SK-N-SH (cell line): Measurements from ENCODE around the gene PPP1R8. TPM values are rescaled to one million over a fixed set of nuclear protein-coding genes. Genes with fewer than 3 reads are reported as not detected.

Experiments used
- CTCF ChIA-PET: fragments of 300-600, 350-600 bp; formaldehyde crosslinking; extraction: SDS; loops from one replicate; lab custom pipeline; 2021; lab: Yijun Ruan, JAX
- POLR2A ChIA-PET: fragments of 350-600 bp; sonication (Branson Sonifier 250); formaldehyde crosslinking; extraction: SDS; loops from one replicate; lab custom pipeline; 2020; ENCODE audit warnings: antibody characterized with exemption, inconsistent platforms; lab: Yijun Ruan, JAX
- DNase-seq: peaks from one replicate; pipeline ENCODE4 v3.0.0; 2012
- H2AFZ ChIP-seq: fragments of 200-600 bp; sonication (generic); 2 replicates; pipeline ENCODE4 v1.8.1; 2016; ENCODE audit warnings: antibody characterized with exemption, mild to moderate bottlenecking, low read depth
- H3F3A ChIP-seq: fragments of 200-600 bp; sonication (generic); replicated peaks from 2 replicates; pipeline ENCODE3; 2016; ENCODE audit warnings: antibody characterized with exemption, mild to moderate bottlenecking; ENCODE audit not compliant: insufficient read depth
- H3K27ac ChIP-seq, 2 experiments: fragments of 200-500 bp in 1 of 2; fragments of 200-600 bp in 1 of 2; sonication (Bioruptor generic) in 1 of 2; sonication (generic), shearing (Covaris generic) in 1 of 2; 2 replicates each; pipeline versions ENCODE4 v1.5.1 to v1.6.1; 2014 to 2016; ENCODE audit warnings: low read depth in 2 of 2, inconsistent platforms in 1 of 2, low read length in 1 of 2, mild to moderate bottlenecking in 1 of 2, mixed read lengths in 1 of 2
- H3K27me3 ChIP-seq: fragments of 200-600 bp; sonication (generic), shearing (Covaris generic); 2 replicates; pipeline ENCODE4 v1.6.1; 2016; ENCODE audit warnings: mixed run types; ENCODE audit not compliant: insufficient read depth
- H3K36me3 ChIP-seq, 2 experiments: fragments of 200-500 bp in 1 of 2; fragments of 200-600 bp in 1 of 2; sonication (Bioruptor generic) in 1 of 2; sonication (generic) in 1 of 2; replicated peaks in 1 of 2; 2 replicates each; pipeline versions ENCODE3 to v1.5.1; 2014 to 2016; ENCODE audit warnings: low read length in 1 of 2, mild to moderate bottlenecking in 1 of 2; ENCODE audit not compliant: insufficient read depth in 2 of 2, control insufficient read depth in 1 of 2
- H3K4me1 ChIP-seq, 2 experiments: fragments of 200-500 bp in 1 of 2; fragments of 200-600 bp in 1 of 2; sonication (Bioruptor generic) in 1 of 2; sonication (generic), shearing (Covaris generic) in 1 of 2; 2 replicates each; pipeline versions ENCODE4 v1.5.1 to v1.6.1; 2014 to 2016; ENCODE audit warnings: low read depth in 1 of 2, low read length in 1 of 2, mixed run types in 1 of 2; ENCODE audit not compliant: insufficient read depth in 2 of 2, control insufficient read depth in 1 of 2
- H3K4me2 ChIP-seq: fragments of 200-600 bp; sonication (generic), shearing (Covaris generic); 2 replicates; pipeline ENCODE4 v1.6.1; 2017; ENCODE audit warnings: mixed run types
- H3K4me3 ChIP-seq, 2 experiments: fragments of 200-500 bp in 1 of 2; fragments of 200-600 bp in 1 of 2; sonication (Bioruptor generic) in 1 of 2; sonication (generic), shearing (Covaris generic) in 1 of 2; 2 replicates each; pipeline versions ENCODE4 v1.5.1 to v1.8.1; 2014 to 2016; ENCODE audit warnings: low read depth in 2 of 2, inconsistent platforms in 1 of 2, low read length in 1 of 2, mild to moderate bottlenecking in 1 of 2, mixed read lengths in 1 of 2, moderate library complexity in 1 of 2
- H3K79me2 ChIP-seq: fragments of 200-600 bp; sonication (generic); 2 replicates; pipeline ENCODE4 v1.8.1; 2017; ENCODE audit warnings: mild to moderate bottlenecking; ENCODE audit not compliant: insufficient read depth
- H3K9ac ChIP-seq: fragments of 200-600 bp; sonication (generic); 2 replicates; pipeline ENCODE4 v1.6.1; 2017; ENCODE audit warnings: mixed run types
- H3K9me2 ChIP-seq: fragments of 200-600 bp; sonication (generic); 2 replicates; pipeline ENCODE4 v1.6.1; 2017; ENCODE audit warnings: mixed run types
- H3K9me3 ChIP-seq: fragments of 200-600 bp; sonication (generic); 2 replicates; pipeline ENCODE4 v1.6.1; 2017; ENCODE audit warnings: mixed run types, mild to moderate bottlenecking, moderate library complexity
- H4K20me1 ChIP-seq: fragments of 200-600 bp; sonication (generic); 2 replicates; pipeline ENCODE4 v1.6.1; 2017; ENCODE audit warnings: mild to moderate bottlenecking, mixed run types; ENCODE audit not compliant: insufficient read depth
- CHD2 ChIP-seq: fragments of 150-350 bp; IDR thresholded peaks from 2 replicates; pipeline ENCODE4 v1.6.1; 2018; ENCODE audit warnings: low read length; ENCODE audit not compliant: partially characterized antibody
- CTCF ChIP-seq: fragments of 200-600 bp; sonication (generic); IDR thresholded peaks from 2 replicates; pipeline ENCODE4 v1.6.1; 2017; ENCODE audit warnings: antibody characterized with exemption, mild to moderate bottlenecking, moderate library complexity
- EP300 ChIP-seq, 2 experiments: IDR thresholded peaks; 2 replicates each; pipeline versions ENCODE4 v1.4.0 to v1.6.1; 2012; ENCODE audit warnings: borderline replicate concordance in 1 of 2, low read depth in 1 of 2, low read length in 1 of 2
- FOXM1 ChIP-seq: IDR thresholded peaks from 2 replicates; pipeline ENCODE4 v1.4.0; 2012; ENCODE audit warnings: low read depth, mild to moderate bottlenecking
- GABPA ChIP-seq: IDR thresholded peaks from 2 replicates; pipeline ENCODE4 v1.4.0; 2012; ENCODE audit warnings: low read depth, mild to moderate bottlenecking
- GATA2 ChIP-seq: sonication (generic); formaldehyde crosslinking; IDR thresholded peaks from 2 replicates; pipeline ENCODE4 v1.5.0; 2020; ENCODE audit warnings: mild to moderate bottlenecking, missing genetic modification reagents
- JUND ChIP-seq: IDR thresholded peaks from 2 replicates; pipeline ENCODE4 v1.4.0; 2012
- MEF2A ChIP-seq: IDR thresholded peaks from 2 replicates; pipeline ENCODE4 v1.4.0; 2012; ENCODE audit warnings: low read depth, borderline replicate concordance
- NRF1 ChIP-seq: IDR thresholded peaks from 2 replicates; pipeline ENCODE4 v1.6.1; 2012; ENCODE audit warnings: low read depth, mild to moderate bottlenecking, low read length
- PBX3 ChIP-seq: IDR thresholded peaks from 2 replicates; pipeline ENCODE4; 2012
- POLR2AphosphoS5 ChIP-seq: IDR thresholded peaks from 2 replicates; pipeline ENCODE4 v1.6.1; 2012; ENCODE audit warnings: low read depth, low read length
- RAD21 ChIP-seq: IDR thresholded peaks from 2 replicates; pipeline ENCODE4 v1.6.1; 2012; ENCODE audit warnings: mild to moderate bottlenecking, low read length
- RCOR1 ChIP-seq: fragments of 150-350 bp; IDR thresholded peaks from 2 replicates; pipeline ENCODE4 v1.6.1; 2017; ENCODE audit warnings: antibody characterized with exemption, low read length
- RXRA ChIP-seq: IDR thresholded peaks from 2 replicates; pipeline ENCODE4 v1.4.0; 2012; ENCODE audit warnings: low read depth, mild to moderate bottlenecking, borderline replicate concordance
- TAF1 ChIP-seq: IDR thresholded peaks from 2 replicates; pipeline ENCODE4 v1.6.1; 2012; ENCODE audit warnings: low read depth, mild to moderate bottlenecking, low read length, moderate library complexity, borderline replicate concordance
- TCF12 ChIP-seq: IDR thresholded peaks from 2 replicates; pipeline ENCODE4 v1.4.0; 2012
- USF2 ChIP-seq: fragments of 150-350 bp; IDR thresholded peaks from 2 replicates; pipeline ENCODE4 v1.6.1; 2017; ENCODE audit warnings: antibody characterized with exemption, low read length, low read depth, borderline replicate concordance
- YY1 ChIP-seq: IDR thresholded peaks from 2 replicates; pipeline ENCODE4 v1.4.0; 2012; ENCODE audit warnings: low read depth, mild to moderate bottlenecking
- ZBTB33 ChIP-seq: IDR thresholded peaks from 2 replicates; pipeline ENCODE4 v1.4.0; 2012; ENCODE audit warnings: low read depth, borderline replicate concordance
- WGBS: methylation state at CpG from one replicate; pipeline ENCODE4 v1.1.6; 2017; ENCODE audit warnings: low lambda C conversion rate; 5-methylcytosine and 5-hydroxymethylcytosine counted together
- polyA plus RNA-seq, 3 experiments: library from polyadenylated mRNA; depleted of rRNA; stranded (reverse); fragments of >200 nt; gene quantifications; 2 replicates each; pipeline ENCODE4 v1.2.3, GENCODE V29; 2012

PPP1R8 gene
- polyA plus RNA-seq, 1 of the 3 experiments (the other 2 are of a cell fraction) = 41.8 TPM

- peaks cover 9% of the 10 kb centered on the region for H3F3A ChIP-seq
- H3K79me2 ChIP-seq = no peaks in the 10 kb centered on the region
- H3K9me2 ChIP-seq = no peaks in the 10 kb centered on the region
- H3K4me3 ChIP-seq = no peak overlapping the region
- H3K27me3 ChIP-seq = no peaks in the 10 kb centered on the region
- no peak for DNase-seq
- no peak overlapping the region for H2AFZ ChIP-seq
- no peak overlapping the region for H3K9ac ChIP-seq
- no peaks in the 10 kb centered on the region for H3K4me1 ChIP-seq
- H3K36me3 ChIP-seq = peaks cover 14 to 42% of the 10 kb centered on the region in 2 experiments
- CTCF ChIA-PET = no interaction called here
- no peaks in the 10 kb centered on the region for H4K20me1 ChIP-seq
- WGBS = 94% methylated on average over 1 of the region's 1 CpG
- POLR2A ChIA-PET = no interaction called here
- no peak for TF ChIP-seq NRF1
- no peak for TF ChIP-seq PBX3
- no peak for TF ChIP-seq TAF1
- TF ChIP-seq MEF2A = no peak
- TF ChIP-seq RAD21 = no peak
- TF ChIP-seq RXRA = no peak
- TF ChIP-seq ZBTB33 = no peak
- TF ChIP-seq RCOR1 = no peak
- no peak for TF ChIP-seq GABPA
- no peak for TF ChIP-seq CTCF
- TF ChIP-seq POLR2AphosphoS5 = no peak
- TF ChIP-seq FOXM1 = no peak
- TF ChIP-seq USF2 = no peak
- TF ChIP-seq JUND = no peak
- no peak for TF ChIP-seq EP300 (IDR thresholded peaks at IDR 0.05; ENCODE audit: borderline replicate concordance in 1 of 2, low read depth in 1 of 2, low read length in 1 of 2)
- no peak for TF ChIP-seq YY1
- TF ChIP-seq TCF12 = no peak
- TF ChIP-seq GATA2 (CRISPR knock-in tag) = no peak
- TF ChIP-seq CHD2 = no peak
- TF ChIP-seq, all 33 proteins: peak for 0
- Histone ChIP-seq H3K27ac (no peak overlapping the region), H3K9me3 (no peaks in the 10 kb centered on the region), H3K4me2 (no peak overlapping the region)
Observed at GRCh38 chr1:27809883-27810282, 20.7 kb upstream of the PPP1R8 start.
